ENCODE data around the gene RELA.

GRCh38 chr11:65617136-65617850 lies 45.4 kb downstream of the RELA start:
- TF ChIP-seq EZH2 (IDR thresholded peaks at IDR 0.05; ENCODE audit: borderline replicate concordance, low read depth, low read length, poor library complexity, severe bottlenecking) (no peak), CTCF (conservative IDR thresholded peaks at IDR 0.05; ENCODE audit: low read depth, low read length) (no peak)
